HG03159 (cell line): ENCODE data around the gene LCAT.
A peak's percentile ranks its signal among the peaks of the same experiment; 100 is the strongest.
"Not testable (repeated sequence)": the region's sequence is repeated elsewhere in the genome, so short reads cannot be mapped to it uniquely, and the experiment has no call there.

Experiments
- ATAC-seq: cut with Tn5 transposase; IDR thresholded peaks from one replicate; pipeline ENCODE4 v1.9.1; 2021; ENCODE audit warnings: mild to moderate bottlenecking, moderate library complexity; ENCODE audit not compliant: unreplicated experiment

The LCAT gene

DNA sequence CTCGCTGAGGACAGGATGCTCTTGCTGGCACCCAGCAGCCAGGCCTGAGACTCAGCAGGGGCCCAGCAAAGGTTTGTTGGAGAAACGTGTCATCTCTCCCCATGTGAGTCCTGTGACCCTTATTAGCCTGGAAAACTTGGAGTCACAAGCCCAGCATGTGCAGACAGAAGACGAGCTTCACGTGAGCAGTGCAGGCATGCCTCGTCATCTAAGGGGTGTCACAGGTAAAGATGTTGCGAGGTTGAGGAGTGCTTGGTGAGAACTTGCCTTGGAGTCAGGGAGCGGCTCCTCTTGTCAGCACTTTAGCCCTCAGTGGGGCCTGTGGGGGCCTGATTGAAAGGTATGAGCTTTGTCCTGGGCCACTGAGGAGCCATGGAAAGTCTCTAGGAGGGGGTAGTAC lies 10.1 kb downstream of the LCAT start:
- no peak for ATAC-seq

DNA sequence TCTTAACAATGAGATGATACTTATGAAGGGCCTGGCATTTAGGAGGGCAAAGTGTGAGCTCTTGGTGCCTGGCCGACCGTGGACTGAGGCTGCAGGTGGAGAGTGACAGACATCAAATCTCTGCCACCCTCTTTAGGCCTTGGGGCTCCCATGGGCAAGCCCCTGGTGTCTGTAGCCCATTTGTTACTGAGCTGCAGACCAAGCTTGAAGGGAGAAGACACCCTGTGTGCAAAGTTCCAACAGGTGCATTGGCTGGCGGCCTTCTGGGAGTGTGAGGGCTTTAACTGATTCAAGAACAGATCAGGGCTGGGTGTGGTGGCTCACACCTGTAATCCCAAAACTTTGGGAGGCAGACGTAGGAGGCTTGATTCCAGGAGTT lies 11.5 kb downstream of the LCAT start:
- no peak for ATAC-seq

DNA sequence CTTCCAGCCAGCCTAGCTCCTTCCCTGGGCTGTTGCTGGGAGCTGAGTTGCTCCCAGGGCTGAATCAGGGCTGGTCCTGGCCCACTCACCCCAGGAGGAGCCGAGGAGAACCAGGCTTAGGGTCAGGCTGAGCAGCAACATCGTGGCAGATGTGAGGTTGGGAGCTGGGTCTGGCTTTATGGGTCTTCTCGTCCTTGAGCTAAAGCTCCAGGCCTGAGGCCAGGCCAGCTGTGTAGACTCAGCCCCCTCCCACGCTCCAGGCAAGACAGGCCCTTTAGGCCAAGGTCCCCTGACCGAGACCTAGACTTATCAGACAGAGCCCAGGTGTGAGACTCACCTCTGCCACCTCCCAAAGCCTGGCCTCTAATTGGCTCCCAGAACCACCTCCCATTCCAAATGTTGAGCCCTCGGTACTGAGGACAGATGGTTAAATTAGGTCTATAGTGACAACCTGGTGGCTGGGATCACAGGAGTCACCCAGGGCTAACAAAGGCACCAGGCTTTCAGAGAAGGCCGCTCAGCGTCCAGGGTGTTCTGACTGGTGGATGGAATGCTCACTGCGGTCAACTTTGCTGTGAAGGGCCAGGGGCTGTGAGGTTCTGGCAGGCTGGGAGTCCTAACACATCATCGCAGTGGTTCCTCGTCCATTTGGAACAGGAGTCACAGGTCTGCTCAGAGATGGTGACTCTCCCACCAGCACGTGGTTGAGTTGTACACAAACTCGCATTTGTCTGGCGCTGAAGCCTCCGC lies 12.0 kb downstream of the LCAT start, which contains the start of gene CTRL:
Gene CTRL (minus strand): TSS at position 151 of the 750 bp plus-strand sequence. CDS start 10 bp downstream, at position 141.
- ATAC-seq, result no peak

DNA sequence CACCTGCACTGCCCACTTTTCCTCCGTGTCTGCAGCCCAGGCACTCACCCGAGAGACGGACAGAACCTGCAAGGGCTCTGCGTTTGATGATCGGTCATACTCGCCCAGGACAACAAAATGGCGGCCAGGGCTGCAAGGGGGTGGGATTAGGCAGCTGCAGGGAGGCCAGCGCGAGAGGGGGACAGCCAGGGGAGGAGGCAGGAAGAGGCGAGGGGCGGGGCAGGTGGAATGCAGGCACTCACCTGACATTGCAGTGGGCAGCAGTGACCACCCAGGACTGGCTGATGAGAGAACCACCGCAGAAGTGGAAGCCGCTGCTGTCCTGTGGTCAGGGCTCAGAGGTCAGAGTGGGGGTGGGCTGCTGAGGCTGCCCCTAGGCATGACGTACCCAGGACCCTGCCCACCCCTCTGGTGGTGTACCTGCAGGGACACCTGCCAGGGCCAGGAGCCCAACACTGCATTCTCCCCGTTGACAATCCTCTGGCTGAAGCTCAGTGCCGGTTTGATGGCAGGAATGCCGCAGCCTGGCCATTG lies 13.2 kb downstream of the LCAT start:
- no peak for ATAC-seq

DNA sequence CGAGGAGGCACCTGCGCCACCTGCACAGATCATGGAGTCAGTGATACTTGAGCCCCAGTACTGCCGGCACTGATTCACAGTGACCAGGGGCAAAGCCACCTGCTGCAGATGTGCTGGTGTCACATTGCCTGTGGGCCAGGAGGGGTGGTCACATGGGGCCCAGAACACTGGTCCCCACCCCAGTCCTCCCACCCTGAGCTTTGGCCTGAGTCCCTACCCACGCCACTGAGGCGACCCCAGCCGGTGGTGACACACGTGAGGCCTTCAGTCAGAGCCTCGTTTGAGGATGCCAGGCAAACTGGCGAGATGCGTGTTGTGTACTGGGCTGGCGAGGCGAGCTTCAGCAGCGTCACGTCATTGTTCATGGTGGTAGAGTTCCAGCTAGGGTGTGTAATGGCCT lies 13.7 kb downstream of the LCAT start:
- no peak for ATAC-seq

DNA sequence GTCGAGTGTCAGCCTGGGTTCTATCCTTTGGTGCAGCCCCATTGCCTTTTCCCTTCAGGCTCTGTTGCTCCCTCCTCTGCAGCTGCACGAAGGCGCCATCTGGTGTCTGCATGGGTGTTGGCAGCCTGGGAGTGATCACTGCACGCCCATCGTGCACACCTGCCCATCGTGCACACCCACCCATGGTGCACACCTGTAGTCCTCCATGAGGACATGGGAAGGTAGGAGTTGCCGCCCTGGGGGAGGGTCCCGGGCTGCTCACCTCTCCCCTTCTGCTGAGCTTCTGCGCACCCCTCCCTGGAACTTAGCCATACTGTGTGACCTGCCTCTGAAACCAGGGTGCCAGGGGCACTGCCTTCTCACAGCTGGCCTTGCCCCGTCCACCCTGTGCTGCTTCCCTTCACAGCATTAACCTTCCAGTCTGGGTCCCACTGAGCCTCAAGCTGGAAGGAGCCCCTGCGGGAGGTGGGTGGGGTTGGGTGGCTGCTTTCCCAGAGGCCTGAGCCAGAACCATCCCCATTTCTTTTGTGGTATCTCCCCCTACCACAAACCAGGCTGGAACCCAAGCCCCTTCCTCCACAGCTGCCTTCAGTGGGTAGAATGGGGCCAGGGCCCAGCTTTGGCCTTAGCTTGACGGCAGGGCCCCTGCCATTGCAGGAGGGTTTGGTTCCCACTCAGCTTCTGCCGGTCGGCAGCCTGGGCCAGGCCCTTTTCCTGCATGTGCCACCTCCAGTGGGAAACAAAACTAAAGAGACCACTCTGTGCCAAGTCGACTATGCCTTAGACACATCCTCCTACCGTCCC lies 15.2 kb downstream of the LCAT start:
- peak; percentile 58 for ATAC-seq

DNA sequence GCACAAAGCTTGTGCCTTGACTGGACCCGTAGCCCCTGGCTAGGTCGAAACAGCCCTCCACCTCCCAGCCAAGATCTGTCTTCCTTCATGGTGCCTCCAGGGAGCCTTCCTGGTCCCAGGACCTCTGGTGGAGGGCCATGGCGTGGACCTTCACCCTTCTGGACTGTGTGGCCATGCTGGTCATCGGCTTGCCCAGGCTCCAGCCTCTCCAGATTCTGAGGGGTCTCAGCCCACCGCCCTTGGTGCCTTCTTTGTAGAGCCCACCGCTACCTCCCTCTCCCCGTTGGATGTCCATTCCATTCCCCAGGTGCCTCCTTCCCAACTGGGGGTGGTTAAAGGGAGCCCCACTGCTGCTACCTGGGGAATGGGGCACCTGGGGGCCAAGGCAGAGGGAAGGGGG lies 15.8 kb downstream of the LCAT start:
- no peak for ATAC-seq

DNA sequence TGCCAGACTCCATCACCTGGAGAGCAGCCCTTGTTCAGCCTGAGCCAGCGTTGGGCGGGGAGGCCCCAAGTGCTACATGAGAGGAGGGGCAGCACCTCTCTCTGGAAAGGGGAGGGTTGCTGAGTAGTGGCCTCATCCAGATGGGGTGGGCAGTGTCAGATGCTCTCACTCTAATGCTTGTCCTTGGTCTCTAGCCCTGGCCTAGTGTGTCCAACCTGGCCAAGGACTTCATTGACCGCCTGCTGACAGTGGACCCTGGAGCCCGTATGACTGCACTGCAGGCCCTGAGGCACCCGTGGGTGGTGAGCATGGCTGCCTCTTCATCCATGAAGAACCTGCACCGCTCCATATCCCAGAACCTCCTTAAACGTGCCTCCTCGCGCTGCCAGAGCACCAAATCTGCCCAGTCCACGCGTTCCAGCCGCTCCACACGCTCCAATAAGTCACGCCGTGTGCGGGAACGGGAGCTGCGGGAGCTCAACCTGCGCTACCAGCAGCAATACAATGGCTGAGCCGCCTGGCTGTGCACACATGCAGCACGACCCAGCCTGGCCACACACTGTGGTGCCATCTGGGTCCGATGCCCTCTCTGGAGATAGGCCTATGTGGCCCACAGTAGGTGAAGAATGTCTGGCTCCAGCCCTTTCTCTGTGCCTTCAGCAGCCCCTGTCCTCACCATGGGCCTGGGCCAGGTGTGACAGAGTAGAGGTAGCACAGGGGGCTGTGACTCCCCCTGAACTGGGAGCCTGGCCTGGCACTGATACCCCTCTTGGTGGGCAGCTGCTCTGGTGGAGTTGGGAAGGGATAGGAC lies 16.6 kb downstream of the LCAT start:
- no peak for ATAC-seq

DNA sequence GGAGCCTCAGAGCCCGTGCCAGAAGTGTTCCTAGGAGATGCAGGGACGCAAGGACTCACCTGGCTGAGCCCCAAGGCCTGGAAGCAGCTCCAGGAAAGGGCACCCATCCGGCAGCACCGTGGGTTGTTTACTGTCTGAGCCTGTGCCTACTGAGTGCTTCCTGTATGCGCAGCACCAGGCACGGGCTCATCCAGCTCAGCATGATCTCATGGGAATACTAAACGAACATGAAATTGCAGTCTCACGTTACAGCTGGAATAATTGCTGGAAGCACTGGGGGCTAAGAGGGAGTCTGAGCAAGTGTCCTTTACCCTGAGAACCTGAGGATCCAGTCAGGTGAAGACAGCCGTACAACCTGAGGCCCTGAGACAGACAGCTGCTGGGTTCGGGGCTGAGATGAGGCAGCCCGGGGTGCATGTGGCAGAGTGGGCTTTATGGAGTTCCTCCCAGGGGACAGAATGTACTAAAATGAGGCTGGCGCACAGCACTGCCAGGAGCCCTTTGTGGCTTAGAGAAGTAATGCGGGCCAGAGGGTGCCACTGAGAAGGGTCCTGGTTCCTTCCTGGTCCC lies 17.7 kb downstream of the LCAT start:
- no peak for ATAC-seq

DNA sequence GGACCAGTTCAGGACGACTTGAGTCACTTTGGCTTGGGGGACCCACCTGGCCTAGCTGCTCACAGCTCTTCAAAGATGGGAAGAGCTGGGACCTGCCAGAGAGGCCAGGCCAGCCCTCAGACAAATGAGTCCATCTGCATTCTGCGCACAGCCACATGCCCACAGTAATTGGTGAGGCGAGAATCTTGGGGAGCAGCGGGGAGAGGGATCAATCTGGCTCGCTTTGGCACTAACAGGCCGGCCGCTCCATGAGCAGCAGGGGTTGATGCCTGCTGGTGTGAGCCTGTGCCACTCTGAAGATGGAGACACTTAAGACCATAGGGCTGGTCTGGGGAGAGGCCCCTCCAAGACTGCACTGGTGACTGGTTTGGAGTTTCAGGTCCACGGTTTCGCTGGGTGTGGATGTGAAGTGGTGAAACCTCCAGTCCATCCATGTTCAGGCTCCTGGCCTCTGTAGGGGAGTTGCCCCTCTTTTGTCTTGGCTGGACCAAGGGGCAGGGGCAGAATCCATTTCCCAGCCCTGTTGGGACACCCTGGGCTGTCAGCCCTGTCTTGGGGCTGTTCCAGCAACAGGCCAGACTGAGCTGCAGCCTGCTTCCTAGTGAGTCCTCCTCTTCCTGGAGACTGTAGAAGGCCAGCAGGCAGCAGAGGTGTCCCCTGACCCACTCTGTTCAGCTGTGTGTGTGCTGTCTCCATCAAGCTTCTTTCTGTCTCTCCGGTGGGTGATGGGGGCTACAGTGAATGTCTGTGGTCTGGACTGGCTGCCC lies 19.6 kb downstream of the LCAT start:
- no peak for ATAC-seq

DNA sequence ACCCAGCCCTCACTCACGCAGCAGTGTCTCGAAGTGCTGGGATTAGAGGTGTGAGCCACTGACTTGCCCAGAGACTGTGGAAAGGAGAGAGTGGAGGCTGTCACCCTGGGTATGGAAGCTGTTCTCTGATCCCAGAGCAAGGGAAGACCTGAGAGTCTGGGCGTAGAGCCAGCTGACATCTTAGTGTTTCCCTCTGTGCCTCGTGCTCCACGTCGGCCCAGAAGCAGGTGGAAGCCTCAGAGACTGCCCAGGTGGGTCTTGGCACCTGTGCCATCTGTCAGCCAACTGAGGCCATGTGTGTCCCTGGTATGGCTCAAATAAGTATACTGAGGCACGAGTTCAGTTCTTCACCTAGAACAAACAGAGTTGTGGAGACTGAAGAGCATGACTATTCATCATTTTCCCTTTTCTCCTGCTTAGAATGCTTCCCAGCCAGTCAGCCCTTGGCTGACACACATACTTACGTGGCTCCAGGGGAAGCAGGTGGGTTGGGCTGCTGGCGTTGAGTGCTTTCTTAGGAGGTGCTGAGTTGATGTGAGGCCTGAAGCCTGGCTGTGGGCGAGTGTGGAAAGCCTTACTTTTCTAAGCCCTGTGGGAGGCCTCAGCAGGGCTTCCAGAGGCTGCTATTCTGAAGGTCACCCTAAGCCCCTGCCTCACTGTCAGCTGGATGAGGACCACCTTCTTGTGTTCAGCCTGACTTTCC lies 20.4 kb downstream of the LCAT start:
- ATAC-seq, result no peak

DNA sequence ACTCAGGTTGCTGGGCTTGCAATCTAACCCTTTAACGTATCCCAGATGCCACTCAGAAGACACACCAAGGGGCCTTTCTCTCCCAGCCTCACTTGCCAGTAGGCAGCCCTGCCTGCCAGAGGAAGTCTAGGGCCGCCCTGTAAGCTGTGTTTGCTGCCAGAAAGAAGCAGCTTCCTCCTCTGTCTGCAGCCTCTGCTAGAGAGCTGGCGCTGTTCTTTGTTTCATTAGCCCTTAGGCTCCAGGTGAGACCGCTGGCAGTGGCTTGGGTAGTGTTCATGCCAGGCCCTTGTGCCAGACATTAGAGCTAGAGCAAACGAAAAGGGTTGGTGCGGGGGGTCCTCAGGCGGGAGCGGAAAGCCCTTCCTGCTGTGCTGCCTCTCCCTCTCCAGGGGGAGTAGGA lies 21.2 kb downstream of the LCAT start:
- no peak for ATAC-seq

DNA sequence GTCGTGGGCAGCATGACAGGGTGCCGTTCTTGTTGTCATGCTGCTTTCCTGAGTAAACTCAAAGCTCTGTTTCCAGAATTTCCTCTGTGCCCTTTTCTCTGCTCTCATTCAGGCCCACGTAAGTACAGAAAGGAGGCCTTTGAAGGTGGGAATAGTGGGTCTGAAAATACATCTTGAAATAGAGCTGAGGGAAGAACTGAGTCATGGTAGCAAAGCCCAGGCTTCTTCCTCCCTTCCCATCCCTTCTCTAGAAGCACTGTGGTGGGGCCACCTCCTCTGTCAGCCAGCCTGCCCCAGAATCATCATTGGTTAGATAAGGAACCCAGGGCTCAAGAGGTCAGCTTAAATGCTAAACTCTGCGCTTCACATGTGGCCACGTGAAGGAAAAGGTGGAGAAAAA lies 21.7 kb downstream of the LCAT start:
- no peak for ATAC-seq

DNA sequence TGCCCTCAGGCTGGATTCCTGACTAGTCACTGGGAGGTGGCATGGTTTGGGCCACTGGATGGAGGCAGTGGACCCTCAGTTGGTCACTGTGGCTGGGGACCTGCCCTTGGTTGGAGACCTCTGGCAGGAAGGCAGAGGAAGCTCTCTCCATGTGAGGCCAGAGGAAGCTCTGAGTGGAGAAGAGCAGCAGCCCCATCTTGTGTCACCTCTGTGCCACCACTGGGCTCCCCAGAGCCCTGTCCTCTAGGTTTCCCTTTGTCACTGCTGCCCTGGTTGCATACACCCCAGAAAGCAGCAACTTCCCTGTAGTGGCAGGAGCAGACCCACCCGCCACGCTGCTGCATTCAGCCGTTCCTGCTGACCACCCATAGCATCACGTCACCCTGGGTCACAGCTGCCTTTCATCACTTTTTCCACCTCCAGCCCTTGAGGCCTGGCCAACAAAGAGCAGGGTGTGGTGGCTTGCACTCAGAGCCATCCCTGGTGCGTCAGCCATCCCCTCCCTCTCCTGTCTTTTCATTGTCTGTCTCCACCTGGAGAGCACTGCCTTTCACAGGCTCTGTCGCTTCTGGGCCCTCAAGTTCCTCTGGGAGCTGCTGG lies 24.2 kb downstream of the LCAT start:
- no peak for ATAC-seq

DNA sequence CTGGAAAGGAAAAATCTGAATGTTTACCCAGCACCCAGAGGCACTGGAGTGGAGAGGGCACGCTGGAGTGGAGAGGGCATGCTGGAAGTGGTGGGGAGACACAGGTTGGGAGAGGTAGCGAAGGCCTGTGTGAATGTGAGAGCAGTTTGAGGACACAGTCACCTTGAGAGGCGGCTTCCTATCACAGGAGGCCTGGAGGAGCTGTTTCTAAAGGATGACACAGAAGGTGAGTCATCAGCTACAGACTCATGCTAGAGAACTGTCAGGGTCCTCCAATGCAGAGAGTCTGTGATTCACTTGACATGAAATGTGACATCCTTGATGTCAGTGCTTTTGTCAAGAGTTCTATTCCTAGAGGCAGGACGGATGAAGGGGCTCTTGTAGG lies 26.1 kb downstream of the LCAT start:
- no peak for ATAC-seq

DNA sequence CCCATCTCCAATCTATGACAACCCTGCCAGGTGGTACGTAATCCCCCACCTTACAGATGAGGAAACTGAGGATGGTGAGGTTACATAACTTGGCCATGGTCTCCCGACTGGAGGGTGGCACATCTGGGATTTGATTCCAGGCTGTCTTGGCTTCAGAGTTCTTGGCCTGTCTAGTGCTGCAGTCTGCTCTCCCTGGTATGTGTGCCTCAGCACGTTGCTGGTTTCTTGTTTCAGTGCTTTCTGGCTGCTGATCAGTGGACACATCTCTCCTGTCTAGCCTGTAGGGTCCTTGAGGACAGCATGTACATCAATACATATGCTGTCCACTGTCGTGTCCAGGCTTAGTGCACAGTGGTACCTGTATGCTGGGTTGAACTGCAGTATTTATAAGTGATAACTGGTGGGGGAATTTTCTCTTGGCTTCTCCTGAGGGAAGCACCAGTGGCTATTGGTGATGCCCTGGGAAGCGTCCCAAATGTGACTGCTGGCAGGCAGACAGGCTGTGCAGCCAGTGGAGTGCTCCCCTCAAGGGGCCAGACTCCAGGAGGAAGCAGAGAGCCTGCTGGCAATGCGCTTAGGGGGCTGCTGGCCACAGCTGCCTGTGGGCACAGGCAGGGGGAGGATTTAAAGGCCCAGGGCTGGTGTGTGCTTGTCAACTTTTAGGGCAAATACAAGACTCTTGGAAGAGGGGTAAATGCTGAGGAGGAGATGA lies 26.6 kb downstream of the LCAT start:
- ATAC-seq, result no peak

DNA sequence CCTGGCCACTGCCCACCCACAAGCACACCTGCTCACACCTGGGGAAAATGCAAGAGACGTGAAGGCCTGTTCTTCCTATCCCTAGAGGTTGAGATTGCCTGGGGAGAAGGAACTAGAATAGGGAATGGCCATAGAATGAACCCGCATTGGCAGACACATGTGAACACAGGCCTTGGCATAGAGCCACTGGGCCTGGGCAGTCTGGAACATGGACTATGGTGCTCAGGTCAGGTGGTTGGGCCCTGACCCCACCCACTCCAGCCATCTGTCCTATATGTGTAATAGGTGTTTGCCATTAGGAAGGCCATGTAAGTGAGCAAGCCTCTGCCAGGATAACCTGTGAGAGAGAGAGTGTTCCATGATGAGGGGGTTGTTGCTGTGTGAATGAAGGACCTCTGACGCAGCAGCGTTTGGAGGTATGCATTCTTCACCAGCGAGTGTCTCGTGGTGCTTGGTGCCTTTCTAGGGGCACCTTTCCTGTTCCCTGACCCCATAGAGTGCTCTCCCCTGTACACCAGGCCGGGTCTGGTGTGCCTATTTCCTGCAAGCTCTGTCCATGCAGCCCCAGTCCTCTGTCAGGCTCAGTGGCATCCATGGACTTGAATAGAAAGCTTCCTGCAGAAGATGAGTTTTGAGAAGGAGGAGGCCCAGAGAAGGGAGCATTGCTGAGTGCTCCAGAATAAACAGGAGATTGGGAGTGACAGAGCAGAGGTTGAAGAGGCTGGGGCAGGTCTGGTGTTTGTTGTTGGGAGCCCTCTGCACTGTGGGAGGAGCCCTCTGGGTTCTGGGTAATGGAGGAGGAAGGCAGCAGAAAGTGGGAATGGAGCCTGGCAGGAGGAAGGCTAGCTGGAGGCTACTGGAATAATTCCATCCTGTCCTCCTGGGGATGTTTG lies 27.8 kb downstream of the LCAT start:
- no peak for ATAC-seq

DNA sequence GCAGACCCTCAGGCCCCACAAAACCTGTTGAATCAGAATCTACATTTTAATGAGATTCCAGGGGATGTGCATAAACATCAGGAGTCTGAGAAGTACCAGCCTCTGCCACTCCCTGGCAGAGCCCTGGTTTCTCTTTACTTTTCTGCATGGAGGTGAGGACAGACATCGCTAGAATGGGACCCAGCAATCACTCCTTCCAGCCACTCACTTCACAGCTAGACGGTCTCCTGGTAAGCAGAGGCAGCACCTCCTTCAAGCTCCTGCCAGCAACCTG lies 28.5 kb downstream of the LCAT start:
- ATAC-seq, result not testable (repeated sequence)
